SK-N-SH (cell line): Measurements from ENCODE around the gene HDGFL2.

Experiments used
- CHD2 ChIP-seq: fragments of 150-350 bp; IDR thresholded peaks from 2 replicates; pipeline ENCODE4 v1.6.1; 2018; ENCODE audit warnings: low read length; ENCODE audit not compliant: partially characterized antibody
- EP300 ChIP-seq, 2 experiments: IDR thresholded peaks; 2 replicates each; pipeline versions ENCODE4 v1.4.0 to v1.6.1; 2012; ENCODE audit warnings: borderline replicate concordance in 1 of 2, low read depth in 1 of 2, low read length in 1 of 2
- NRF1 ChIP-seq: IDR thresholded peaks from 2 replicates; pipeline ENCODE4 v1.6.1; 2012; ENCODE audit warnings: low read depth, mild to moderate bottlenecking, low read length
- POLR2AphosphoS5 ChIP-seq: IDR thresholded peaks from 2 replicates; pipeline ENCODE4 v1.6.1; 2012; ENCODE audit warnings: low read depth, low read length
- RAD21 ChIP-seq: IDR thresholded peaks from 2 replicates; pipeline ENCODE4 v1.6.1; 2012; ENCODE audit warnings: mild to moderate bottlenecking, low read length
- RCOR1 ChIP-seq: fragments of 150-350 bp; IDR thresholded peaks from 2 replicates; pipeline ENCODE4 v1.6.1; 2017; ENCODE audit warnings: antibody characterized with exemption, low read length
- RFX5 ChIP-seq: IDR thresholded peaks from 2 replicates; pipeline ENCODE4 v1.6.1; 2012; ENCODE audit warnings: mild to moderate bottlenecking, improper control_type of control experiment, low read length
- TAF1 ChIP-seq: IDR thresholded peaks from 2 replicates; pipeline ENCODE4 v1.6.1; 2012; ENCODE audit warnings: low read depth, mild to moderate bottlenecking, low read length, moderate library complexity, borderline replicate concordance
- TF ChIP-seq, protein P1 (sequence below): fragments of 200-600 bp; sonication (generic); IDR thresholded peaks from 2 replicates; pipeline ENCODE4 v1.6.1; 2017; ENCODE audit warnings: antibody characterized with exemption, mild to moderate bottlenecking, moderate library complexity
- TF ChIP-seq, protein P2 (sequence below): fragments of 150-350 bp; IDR thresholded peaks from 2 replicates; pipeline ENCODE4 v1.6.1; 2017; ENCODE audit warnings: antibody characterized with exemption, low read length, low read depth, borderline replicate concordance

DNA sequence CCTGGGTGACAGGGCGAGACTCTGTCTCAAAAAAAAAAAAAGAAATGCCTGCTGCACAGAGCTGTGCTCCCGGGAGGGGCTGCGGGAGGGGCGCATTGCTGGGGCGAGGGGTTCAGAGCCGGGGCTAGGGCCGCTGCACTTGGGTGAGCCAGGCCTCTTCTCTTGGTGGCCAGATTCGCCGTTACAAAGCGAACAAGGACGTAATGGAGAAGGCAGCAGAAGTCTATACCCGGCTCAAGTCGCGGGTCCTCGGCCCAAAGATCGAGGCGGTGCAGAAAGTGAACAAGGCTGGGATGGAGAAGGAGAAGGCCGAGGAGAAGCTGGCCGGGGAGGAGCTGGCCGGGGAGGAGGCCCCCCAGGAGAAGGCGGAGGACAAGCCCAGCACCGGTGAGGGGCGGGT, 27.2 kb downstream of the HDGFL2 start:
- TF ChIP-seq TAF1 (no peak), RAD21 (no peak), RCOR1 (no peak), CHD2 (no peak), POLR2AphosphoS5 (no peak), NRF1 (no peak), RFX5 (no peak), EP300 (IDR thresholded peaks at IDR 0.05; ENCODE audit: borderline replicate concordance in 1 of 2, low read depth in 1 of 2, low read length in 1 of 2) (no peak)
- TF ChIP-seq, protein P1, sequence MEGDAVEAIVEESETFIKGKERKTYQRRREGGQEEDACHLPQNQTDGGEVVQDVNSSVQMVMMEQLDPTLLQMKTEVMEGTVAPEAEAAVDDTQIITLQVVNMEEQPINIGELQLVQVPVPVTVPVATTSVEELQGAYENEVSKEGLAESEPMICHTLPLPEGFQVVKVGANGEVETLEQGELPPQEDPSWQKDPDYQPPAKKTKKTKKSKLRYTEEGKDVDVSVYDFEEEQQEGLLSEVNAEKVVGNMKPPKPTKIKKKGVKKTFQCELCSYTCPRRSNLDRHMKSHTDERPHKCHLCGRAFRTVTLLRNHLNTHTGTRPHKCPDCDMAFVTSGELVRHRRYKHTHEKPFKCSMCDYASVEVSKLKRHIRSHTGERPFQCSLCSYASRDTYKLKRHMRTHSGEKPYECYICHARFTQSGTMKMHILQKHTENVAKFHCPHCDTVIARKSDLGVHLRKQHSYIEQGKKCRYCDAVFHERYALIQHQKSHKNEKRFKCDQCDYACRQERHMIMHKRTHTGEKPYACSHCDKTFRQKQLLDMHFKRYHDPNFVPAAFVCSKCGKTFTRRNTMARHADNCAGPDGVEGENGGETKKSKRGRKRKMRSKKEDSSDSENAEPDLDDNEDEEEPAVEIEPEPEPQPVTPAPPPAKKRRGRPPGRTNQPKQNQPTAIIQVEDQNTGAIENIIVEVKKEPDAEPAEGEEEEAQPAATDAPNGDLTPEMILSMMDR = no peak
- TF ChIP-seq, protein P2, sequence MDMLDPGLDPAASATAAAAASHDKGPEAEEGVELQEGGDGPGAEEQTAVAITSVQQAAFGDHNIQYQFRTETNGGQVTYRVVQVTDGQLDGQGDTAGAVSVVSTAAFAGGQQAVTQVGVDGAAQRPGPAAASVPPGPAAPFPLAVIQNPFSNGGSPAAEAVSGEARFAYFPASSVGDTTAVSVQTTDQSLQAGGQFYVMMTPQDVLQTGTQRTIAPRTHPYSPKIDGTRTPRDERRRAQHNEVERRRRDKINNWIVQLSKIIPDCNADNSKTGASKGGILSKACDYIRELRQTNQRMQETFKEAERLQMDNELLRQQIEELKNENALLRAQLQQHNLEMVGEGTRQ = no peak
